PC-9 (cell line): ENCODE measurements around the gene EML5. TPM values are rescaled to one million over a fixed set of nuclear protein-coding genes. Genes with fewer than 3 reads are reported as not detected.

Experiments used
- BruUV-seq: library from RNA; stranded (reverse); fragments of 400-500 nt; replicated peaks from 2 replicates; lab custom pipeline; 2021; lab: Mats Ljungman, UMichigan
- CTCF ChIA-PET: fragments of 300-600 bp; sonication (Branson Sonifier 250); formaldehyde crosslinking; loops from one replicate; lab custom pipeline; 2022; ENCODE audit warnings: antibody characterized with exemption; lab: Charles Lee
- POLR2A ChIA-PET: fragments of 300-600 bp; sonication (Branson Sonifier 250); formaldehyde crosslinking; loops from one replicate; lab custom pipeline; 2022; ENCODE audit warnings: antibody characterized with exemption; ENCODE audit not compliant: unreplicated experiment; lab: Charles Lee
- DNase-seq, 2 experiments: peaks; one replicate each; pipeline versions ENCODE4 v3.0.0 to v3.0.0-alpha.2; 2015 to 2022; ENCODE audit warnings: mixed read lengths in 1 of 2
- H2AFZ ChIP-seq: fragments of 200-600 bp; sonication (generic); 2 replicates; pipeline ENCODE4 v1.8.1; 2017; ENCODE audit warnings: antibody characterized with exemption
- H3F3A ChIP-seq: fragments of 200-600 bp; sonication (generic); 2 replicates; pipeline ENCODE4 v1.8.1; 2017; ENCODE audit warnings: antibody characterized with exemption, mild to moderate bottlenecking, low read depth; ENCODE audit not compliant: insufficient read depth
- H3K27ac ChIP-seq: fragments of 200-600 bp; sonication (generic); 2 replicates; pipeline ENCODE4 v1.6.1; 2016; ENCODE audit warnings: mixed run types
- H3K27me3 ChIP-seq: fragments of 200-600 bp; sonication (generic); 2 replicates; pipeline ENCODE4 v1.6.1; 2016; ENCODE audit warnings: low read depth, mixed run types; ENCODE audit not compliant: insufficient read depth
- H3K36me3 ChIP-seq: fragments of 200-600 bp; sonication (generic); 2 replicates; pipeline ENCODE4 v1.6.1; 2016; ENCODE audit warnings: low read depth, mixed run types
- H3K4me1 ChIP-seq: fragments of 200-600 bp; sonication (generic); replicated peaks from 2 replicates; pipeline ENCODE4 v1.6.1; 2016; ENCODE audit warnings: mixed run types; ENCODE audit not compliant: insufficient read depth
- H3K4me2 ChIP-seq: fragments of 200-600 bp; sonication (generic); 2 replicates; pipeline ENCODE4 v1.6.1; 2017; ENCODE audit warnings: mixed run types
- H3K4me3 ChIP-seq: fragments of 200-600 bp; sonication (generic); 2 replicates; pipeline ENCODE4 v1.6.1; 2016; ENCODE audit warnings: mixed run types
- H3K79me2 ChIP-seq: fragments of 200-600 bp; sonication (generic); 2 replicates; pipeline ENCODE4 v1.6.1; 2017; ENCODE audit warnings: low read depth, mixed run types
- H3K9me2 ChIP-seq: fragments of 200-600 bp; sonication (generic); 2 replicates; pipeline ENCODE4 v1.8.1; 2017; ENCODE audit warnings: mild to moderate bottlenecking; ENCODE audit not compliant: insufficient read depth
- H3K9me3 ChIP-seq: fragments of 200-600 bp; sonication (generic); 2 replicates; pipeline ENCODE4 v1.8.1; 2016; ENCODE audit warnings: low read depth; ENCODE audit not compliant: insufficient read depth
- H4K20me1 ChIP-seq: fragments of 200-600 bp; sonication (generic); 2 replicates; pipeline ENCODE4 v1.8.1; 2017; ENCODE audit not compliant: insufficient read depth
- EZH2 ChIP-seq: fragments of 200-600 bp; sonication (generic); IDR thresholded peaks from 2 replicates; pipeline ENCODE4 v1.8.0; 2017; ENCODE audit warnings: antibody characterized with exemption, low read depth
- intact Hi-C: fragments of 100-400 bp; cut with micrococcal nuclease; formaldehyde crosslinking; loops from one replicate; pipeline ENCODE4 v1.10.0; 2022; ENCODE audit not compliant: unreplicated experiment
- total RNA-seq: library from RNA; stranded (reverse); gene quantifications from 2 replicates; pipeline ENCODE4 v1.2.3, GENCODE V29; 2021
- TF ChIP-seq, protein P1 (sequence below): fragments of 200-600 bp; sonication (generic); conservative IDR thresholded peaks from 2 replicates; pipeline ENCODE4 v1.6.1; 2017; ENCODE audit warnings: mixed run types, antibody characterized with exemption, mild to moderate bottlenecking, moderate library complexity

EML5 gene
- total RNA-seq, 1 experiment from 2014 or later = 0.46 TPM

DNA sequence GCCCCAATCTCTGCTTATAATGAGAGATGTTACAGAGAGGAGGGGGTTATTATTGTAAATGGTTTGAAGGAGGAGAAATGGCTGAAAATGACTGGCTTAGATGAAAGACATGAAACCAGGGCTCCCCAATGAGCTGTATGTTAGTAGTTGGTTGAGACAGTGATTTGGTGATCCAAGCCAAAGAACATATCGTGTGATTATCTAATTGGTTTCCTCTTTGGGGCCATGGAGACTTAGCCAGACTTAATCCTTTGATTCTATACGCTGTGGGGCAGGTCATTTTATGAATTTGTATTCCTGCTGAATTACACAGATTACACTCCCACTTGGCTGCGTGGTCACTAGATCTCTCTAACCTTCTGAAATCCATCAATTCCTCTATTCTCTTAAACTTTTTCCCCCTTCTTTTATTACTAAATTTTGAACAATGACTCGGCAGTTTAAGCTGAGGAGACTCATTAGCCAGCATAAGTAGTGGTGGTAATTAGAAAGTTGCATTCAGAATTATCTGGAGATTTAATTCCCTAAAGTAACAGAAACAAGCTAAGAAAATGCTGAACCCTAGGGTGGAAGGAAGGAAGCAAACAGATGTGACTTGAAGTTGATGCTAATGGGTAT is 37.0 kb upstream of the EML5 start:
- Histone ChIP-seq H4K20me1 (no peaks in the 10 kb centered on the region), H3K9me2 (no peaks in the 10 kb centered on the region), H3K4me2 (no peak overlapping the region), H2AFZ (no peak overlapping the region), H3K4me3 (no peak overlapping the region), H3K4me1 (peaks cover 6% of the 10 kb centered on the region), H3K27ac (no peak overlapping the region), H3K9me3 (no peaks in the 10 kb centered on the region), H3K27me3 (no peaks in the 10 kb centered on the region), H3K79me2 (peaks cover 26% of the 10 kb centered on the region), H3F3A (no peaks in the 10 kb centered on the region), H3K36me3 (no peaks in the 10 kb centered on the region)
- ChIA-PET POLR2A (no interaction called here), CTCF (no interaction called here)
- intact Hi-C loops = no loop called here
- TF ChIP-seq EZH2 = no peak
- TF ChIP-seq, protein P1, sequence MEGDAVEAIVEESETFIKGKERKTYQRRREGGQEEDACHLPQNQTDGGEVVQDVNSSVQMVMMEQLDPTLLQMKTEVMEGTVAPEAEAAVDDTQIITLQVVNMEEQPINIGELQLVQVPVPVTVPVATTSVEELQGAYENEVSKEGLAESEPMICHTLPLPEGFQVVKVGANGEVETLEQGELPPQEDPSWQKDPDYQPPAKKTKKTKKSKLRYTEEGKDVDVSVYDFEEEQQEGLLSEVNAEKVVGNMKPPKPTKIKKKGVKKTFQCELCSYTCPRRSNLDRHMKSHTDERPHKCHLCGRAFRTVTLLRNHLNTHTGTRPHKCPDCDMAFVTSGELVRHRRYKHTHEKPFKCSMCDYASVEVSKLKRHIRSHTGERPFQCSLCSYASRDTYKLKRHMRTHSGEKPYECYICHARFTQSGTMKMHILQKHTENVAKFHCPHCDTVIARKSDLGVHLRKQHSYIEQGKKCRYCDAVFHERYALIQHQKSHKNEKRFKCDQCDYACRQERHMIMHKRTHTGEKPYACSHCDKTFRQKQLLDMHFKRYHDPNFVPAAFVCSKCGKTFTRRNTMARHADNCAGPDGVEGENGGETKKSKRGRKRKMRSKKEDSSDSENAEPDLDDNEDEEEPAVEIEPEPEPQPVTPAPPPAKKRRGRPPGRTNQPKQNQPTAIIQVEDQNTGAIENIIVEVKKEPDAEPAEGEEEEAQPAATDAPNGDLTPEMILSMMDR = no peak
- no TSS peak for BruUV-seq
- DNase-seq = no peak

DNA sequence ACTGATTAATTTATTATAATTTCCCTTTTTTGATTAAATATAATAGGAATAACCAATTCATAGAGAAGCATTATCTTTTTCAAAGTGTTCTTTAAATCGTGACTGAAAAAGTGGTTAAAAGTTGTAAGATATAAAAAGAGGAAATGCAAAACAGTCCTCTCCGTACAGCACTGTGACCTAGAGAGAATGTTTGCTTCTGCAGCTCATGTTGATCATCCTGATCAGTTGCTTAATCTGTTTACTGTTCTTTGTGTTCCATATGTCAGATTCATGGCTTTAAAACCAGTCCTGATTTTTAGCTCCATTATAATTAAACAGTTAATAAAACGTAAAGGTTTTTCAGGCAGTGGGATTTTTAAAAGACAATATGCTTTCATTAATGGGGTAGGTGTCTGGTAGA is 36.4 kb upstream of the EML5 start:
- no peaks in the 10 kb centered on the region for H3K36me3 ChIP-seq
- no peaks in the 10 kb centered on the region for H3K9me3 ChIP-seq
- no peak overlapping the region for H3K27ac ChIP-seq
- POLR2A ChIA-PET = no interaction called here
- no peaks in the 10 kb centered on the region for H3F3A ChIP-seq
- no peak overlapping the region for H2AFZ ChIP-seq
- CTCF ChIA-PET = no interaction called here
- no TSS peak for BruUV-seq
- H3K4me2 ChIP-seq = no peak overlapping the region
- TF ChIP-seq, protein P1 = no peak
- no peak for TF ChIP-seq EZH2
- no peaks in the 10 kb centered on the region for H4K20me1 ChIP-seq
- H3K79me2 ChIP-seq = peaks cover 26% of the 10 kb centered on the region
- H3K4me3 ChIP-seq = no peak overlapping the region
- H3K4me1 ChIP-seq = peaks cover 6% of the 10 kb centered on the region
- intact Hi-C loops = no loop called here
- H3K27me3 ChIP-seq = no peaks in the 10 kb centered on the region
- H3K9me2 ChIP-seq = no peaks in the 10 kb centered on the region
- no peak for DNase-seq

DNA sequence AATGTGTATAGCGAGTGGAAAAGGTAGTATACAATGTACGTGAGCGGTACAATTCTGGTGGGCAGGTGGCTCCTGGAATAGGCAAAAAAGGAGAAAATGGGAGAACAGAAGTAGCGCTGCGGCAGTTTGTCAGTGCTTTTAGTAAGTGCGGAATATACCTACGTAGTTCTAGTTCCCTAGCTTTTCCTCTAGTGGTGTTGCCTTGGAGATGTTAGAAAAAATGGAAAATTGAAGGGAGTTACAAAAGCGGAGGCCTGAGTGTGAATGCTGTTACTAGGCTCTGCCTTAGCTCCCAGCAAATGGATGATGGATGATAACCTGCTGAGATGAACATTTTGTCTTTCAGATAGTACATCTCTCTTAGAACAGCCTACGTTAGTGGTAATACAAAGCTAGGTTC is 32.8 kb upstream of the EML5 start:
- CTCF ChIA-PET = no interaction called here
- Histone ChIP-seq H3K27ac (no peak overlapping the region), H3K79me2 (peaks cover 26% of the 10 kb centered on the region), H3K4me3 (peak overlapping the region; percentile 74), H4K20me1 (no peaks in the 10 kb centered on the region), H3K27me3 (no peaks in the 10 kb centered on the region), H3K4me2 (peak overlapping the region; percentile 95), H3K9me3 (no peaks in the 10 kb centered on the region), H3K9me2 (no peaks in the 10 kb centered on the region), H3F3A (no peaks in the 10 kb centered on the region), H3K36me3 (no peaks in the 10 kb centered on the region), H2AFZ (peak overlapping the region; percentile 96; the same call in 1 of the 2 replicates), H3K4me1 (peaks cover 10% of the 10 kb centered on the region)
- BruUV-seq = no TSS peak
- intact Hi-C loops = loop anchor here (2.0 kb wide), 1 partner anchor 33 kb away; the partner anchor contains the start of gene EML5
- DNase-seq = no peak
- POLR2A ChIA-PET = no interaction called here
- no peak for TF ChIP-seq EZH2
- TF ChIP-seq, protein P1 = no peak
